ENCODE measurements around the gene ANOS1.

Gene ANOS1

GRCh38 chrX:8720136-8720535 lies 11.8 kb downstream of the ANOS1 start:
- no peak for DNase-seq (ENCODE audit: low read depth)

- no peak for DNase-seq (ENCODE audit: low read depth)
Observed at GRCh38 chrX:8717354-8717753, 14.6 kb downstream of the ANOS1 start.

- DNase-seq (ENCODE audit: low read depth) = no peak
Observed at GRCh38 chrX:8714164-8714563, 17.8 kb downstream of the ANOS1 start.

- no peak for DNase-seq (ENCODE audit: low read depth)
Observed at GRCh38 chrX:8711401-8711800, 20.5 kb downstream of the ANOS1 start.

- DNase-seq (ENCODE audit: low read depth) = no peak
Observed at GRCh38 chrX:8704184-8704583, 27.8 kb downstream of the ANOS1 start.

- DNase-seq (ENCODE audit: low read depth) = no peak
Observed at GRCh38 chrX:8692871-8693270, 39.1 kb downstream of the ANOS1 start.

- no peak for DNase-seq (ENCODE audit: low read depth)
Observed at GRCh38 chrX:8689473-8689872, 42.5 kb downstream of the ANOS1 start.

GRCh38 chrX:8688776-8689175 lies 43.2 kb downstream of the ANOS1 start:
- DNase-seq (ENCODE audit: low read depth) = no peak

GRCh38 chrX:8684201-8684965 lies 47.6 kb downstream of the ANOS1 start:
- DNase-seq (ENCODE audit: low read depth) = no peak

- DNase-seq (ENCODE audit: low read depth) = no peak
Observed at GRCh38 chrX:8683687-8684086, 48.2 kb downstream of the ANOS1 start.

- DNase-seq (ENCODE audit: low read depth) = no peak
Observed at GRCh38 chrX:8679550-8679949, 52.4 kb downstream of the ANOS1 start.

GRCh38 chrX:8675006-8675630 lies 56.8 kb downstream of the ANOS1 start:
- no peak for DNase-seq (ENCODE audit: low read depth)

- DNase-seq (ENCODE audit: low read depth) = no peak
Observed at GRCh38 chrX:8673201-8673600, 58.7 kb downstream of the ANOS1 start.

- no peak for DNase-seq (ENCODE audit: low read depth)
Observed at GRCh38 chrX:8672176-8672575, 59.8 kb downstream of the ANOS1 start.

GRCh38 chrX:8668813-8669212 lies 63.1 kb downstream of the ANOS1 start:
- DNase-seq (ENCODE audit: low read depth) = no peak

- DNase-seq (ENCODE audit: low read depth) = no peak
Observed at GRCh38 chrX:8663325-8663724, 68.6 kb downstream of the ANOS1 start.

- no peak for DNase-seq (ENCODE audit: low read depth)
Observed at GRCh38 chrX:8657883-8658282, 74.1 kb downstream of the ANOS1 start.

GRCh38 chrX:8653956-8654355 lies 78.0 kb downstream of the ANOS1 start:
- DNase-seq (ENCODE audit: low read depth) = no peak

- no peak for DNase-seq (ENCODE audit: low read depth)
Observed at GRCh38 chrX:8649969-8650368, 82.0 kb downstream of the ANOS1 start.

GRCh38 chrX:8647176-8647575 lies 84.8 kb downstream of the ANOS1 start:
- no peak for DNase-seq (ENCODE audit: low read depth)

- DNase-seq (ENCODE audit: low read depth) = no peak
Observed at GRCh38 chrX:8639949-8640475, 91.9 kb downstream of the ANOS1 start.

- no peak for DNase-seq (ENCODE audit: low read depth)
Observed at GRCh38 chrX:8636497-8636896, 95.4 kb downstream of the ANOS1 start.

GRCh38 chrX:8635812-8636211 lies 96.1 kb downstream of the ANOS1 start:
- DNase-seq (ENCODE audit: low read depth) = no peak

GRCh38 chrX:8632924-8633323 lies 99.0 kb downstream of the ANOS1 start:
- no peak for DNase-seq (ENCODE audit: low read depth)

Measured in GM04503 (cell line).